Neural progenitor cell (in vitro differentiated cells): Measurements from ENCODE around the gene DNAH3. TPM values are rescaled to one million over a fixed set of nuclear protein-coding genes. Genes with fewer than 3 reads are reported as not detected.
"Not testable (repeated sequence)": the region's sequence is repeated elsewhere in the genome, so short reads cannot be mapped to it uniquely, and the experiment has no call there.

Experiments used
- DNase-seq: peaks from one replicate; pipeline ENCODE4 v3.0.0-alpha.2; 2016; ENCODE audit warnings: low spot score
- H2AFZ ChIP-seq: fragments of 200-600 bp; sonication (generic); replicated peaks from 2 replicates; pipeline ENCODE4 v1.6.1; 2016; ENCODE audit warnings: antibody characterized with exemption
- H3F3A ChIP-seq: fragments of 200-600 bp; sonication (generic); 2 replicates; pipeline ENCODE4 v1.6.1; 2016; ENCODE audit warnings: antibody characterized with exemption, low read depth
- H3K27ac ChIP-seq: fragments of 200-600 bp; sonication (generic); 2 replicates; pipeline ENCODE4 v1.5.1; 2016; ENCODE audit warnings: mild to moderate bottlenecking
- H3K27me3 ChIP-seq: fragments of 200-600 bp; sonication (generic); 2 replicates; pipeline ENCODE4 v1.6.1; 2016; ENCODE audit warnings: mild to moderate bottlenecking, moderate library complexity
- H3K36me3 ChIP-seq: fragments of 200-600 bp; sonication (generic); 2 replicates; pipeline ENCODE4 v1.5.1; 2016
- H3K4me1 ChIP-seq: fragments of 200-600 bp; sonication (generic); 2 replicates; pipeline ENCODE4 v1.6.1; 2016; ENCODE audit warnings: mixed run types
- H3K4me2 ChIP-seq: fragments of 200-600 bp; sonication (generic); 2 replicates; pipeline ENCODE4 v1.6.1; 2016
- H3K4me3 ChIP-seq: fragments of 200-600 bp; sonication (generic); 2 replicates; pipeline ENCODE4 v1.5.1; 2016
- H3K79me2 ChIP-seq: fragments of 200-600 bp; sonication (generic); 2 replicates; pipeline ENCODE4 v1.6.1; 2016; ENCODE audit warnings: low read depth
- H3K9ac ChIP-seq: fragments of 200-600 bp; sonication (generic); 2 replicates; pipeline ENCODE4 v1.6.1; 2016
- H3K9me3 ChIP-seq: fragments of 200-600 bp; sonication (generic); 2 replicates; pipeline ENCODE4 v1.5.1; 2016; ENCODE audit warnings: low read depth
- H4K20me1 ChIP-seq: fragments of 200-600 bp; sonication (generic); 2 replicates; pipeline ENCODE4 v1.6.1; 2016; ENCODE audit warnings: low read depth
- H3K27ac Mint-ChIP-seq: 3 replicates; pipeline ENCODE4 v1.8.0; 2021; ENCODE audit warnings: mixed read lengths
- H3K27me3 Mint-ChIP-seq: 2 replicates; pipeline ENCODE4 v1.8.0; 2022; ENCODE audit warnings: low read depth, mild to moderate bottlenecking, inconsistent platforms, moderate library complexity, mixed read lengths; ENCODE audit not compliant: insufficient read depth
- H3K36me3 Mint-ChIP-seq: 3 replicates; pipeline ENCODE4 v1.8.0; 2021; ENCODE audit warnings: mixed read lengths
- H3K4me1 Mint-ChIP-seq: 3 replicates; pipeline ENCODE4 v1.8.0; 2021; ENCODE audit warnings: mixed read lengths
- H3K4me3 Mint-ChIP-seq: 3 replicates; pipeline ENCODE4 v1.8.0; 2021; ENCODE audit warnings: mild to moderate bottlenecking, moderate library complexity, mixed read lengths
- H3K9me3 Mint-ChIP-seq: 3 replicates; pipeline ENCODE4 v1.8.0; 2020; ENCODE audit warnings: mixed read lengths
- EZH2 ChIP-seq: fragments of 200-600 bp; sonication (generic); IDR thresholded peaks from 2 replicates; pipeline ENCODE4 v1.6.1; 2017; ENCODE audit warnings: antibody characterized with exemption, mild to moderate bottlenecking, moderate library complexity
- EZH2phosphoT487 ChIP-seq: fragments of 200-600 bp; sonication (generic); IDR thresholded peaks from 2 replicates; pipeline ENCODE4 v1.6.1; 2017; ENCODE audit warnings: antibody characterized with exemption
- total RNA-seq: library from RNA; depleted of rRNA; stranded (reverse); fragments of >200 nt; gene quantifications from 2 replicates; pipeline ENCODE4 v1.2.3, GENCODE V29; 2015; ENCODE audit warnings: low replicate concordance
- TF ChIP-seq, protein P1 (sequence below): fragments of 200-600 bp; sonication (generic); IDR thresholded peaks from 2 replicates; pipeline ENCODE4 v1.5.1; 2017; ENCODE audit warnings: antibody characterized with exemption, mild to moderate bottlenecking

The DNAH3 gene
- total RNA-seq, 1 donor from 2014 or later, result 0.92 TPM

DNA sequence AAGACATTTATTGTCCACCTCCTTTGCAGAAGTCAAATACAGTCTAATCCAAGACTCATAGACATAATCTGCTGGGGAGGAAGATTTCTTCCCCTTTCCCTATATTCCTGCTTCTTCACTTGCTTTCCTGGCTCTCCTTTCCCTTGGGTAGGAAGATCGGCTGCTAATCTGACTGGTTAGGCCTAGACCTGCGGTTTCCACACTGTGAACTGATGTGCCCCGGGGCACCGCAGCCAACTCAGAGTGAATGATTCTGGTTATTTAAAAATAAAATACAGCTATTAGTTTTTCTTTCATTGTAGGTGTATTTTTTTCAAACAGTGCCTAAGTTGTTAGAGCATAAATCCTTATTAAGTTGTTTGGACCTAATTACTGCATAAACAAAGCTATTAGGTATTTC lies 78.9 kb downstream of the DNAH3 start:
- Mint-ChIP-seq H3K4me1 (no peaks in the 10 kb centered on the region), H3K9me3 (no peaks in the 10 kb centered on the region), H3K36me3 (no peaks in the 10 kb centered on the region), H3K4me3 (no peak overlapping the region), H3K27ac (no peak overlapping the region), H3K27me3 (no peaks in the 10 kb centered on the region)
- H3F3A ChIP-seq, result no peaks in the 10 kb centered on the region
- no peak for DNase-seq
- H3K4me1 ChIP-seq, result no peaks in the 10 kb centered on the region
- TF ChIP-seq EZH2phosphoT487 (no peak), EZH2 (no peak)
- TF ChIP-seq, protein P1, sequence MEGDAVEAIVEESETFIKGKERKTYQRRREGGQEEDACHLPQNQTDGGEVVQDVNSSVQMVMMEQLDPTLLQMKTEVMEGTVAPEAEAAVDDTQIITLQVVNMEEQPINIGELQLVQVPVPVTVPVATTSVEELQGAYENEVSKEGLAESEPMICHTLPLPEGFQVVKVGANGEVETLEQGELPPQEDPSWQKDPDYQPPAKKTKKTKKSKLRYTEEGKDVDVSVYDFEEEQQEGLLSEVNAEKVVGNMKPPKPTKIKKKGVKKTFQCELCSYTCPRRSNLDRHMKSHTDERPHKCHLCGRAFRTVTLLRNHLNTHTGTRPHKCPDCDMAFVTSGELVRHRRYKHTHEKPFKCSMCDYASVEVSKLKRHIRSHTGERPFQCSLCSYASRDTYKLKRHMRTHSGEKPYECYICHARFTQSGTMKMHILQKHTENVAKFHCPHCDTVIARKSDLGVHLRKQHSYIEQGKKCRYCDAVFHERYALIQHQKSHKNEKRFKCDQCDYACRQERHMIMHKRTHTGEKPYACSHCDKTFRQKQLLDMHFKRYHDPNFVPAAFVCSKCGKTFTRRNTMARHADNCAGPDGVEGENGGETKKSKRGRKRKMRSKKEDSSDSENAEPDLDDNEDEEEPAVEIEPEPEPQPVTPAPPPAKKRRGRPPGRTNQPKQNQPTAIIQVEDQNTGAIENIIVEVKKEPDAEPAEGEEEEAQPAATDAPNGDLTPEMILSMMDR, result no peak
- no peak overlapping the region for H3K9ac ChIP-seq
- H3K4me3 ChIP-seq, result no peak overlapping the region
- H2AFZ ChIP-seq, result no peak overlapping the region
- H4K20me1 ChIP-seq, result no peaks in the 10 kb centered on the region
- no peaks in the 10 kb centered on the region for H3K36me3 ChIP-seq
- no peak overlapping the region for H3K27ac ChIP-seq
- H3K27me3 ChIP-seq, result no peaks in the 10 kb centered on the region
- no peak overlapping the region for H3K4me2 ChIP-seq
- no peaks in the 10 kb centered on the region for H3K79me2 ChIP-seq
- H3K9me3 ChIP-seq, result no peaks in the 10 kb centered on the region

DNA sequence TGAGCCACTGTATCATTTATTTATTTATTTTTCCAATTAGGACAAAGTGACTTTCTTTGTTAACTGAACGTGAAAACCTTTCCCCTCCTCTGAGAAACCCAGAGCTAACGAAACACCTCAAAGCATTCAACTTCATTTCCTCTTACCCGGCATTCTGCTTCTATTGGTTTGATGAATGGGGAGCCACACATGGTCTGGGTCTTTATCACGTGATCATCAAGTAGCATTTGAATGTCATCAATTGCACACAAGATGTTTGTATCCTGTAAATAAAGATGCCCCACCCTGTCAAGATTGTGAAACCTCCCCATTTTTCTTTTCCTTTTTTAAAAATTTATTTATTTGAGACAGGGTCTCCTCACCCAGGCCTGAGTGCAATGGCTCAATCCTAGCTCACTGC lies 80.1 kb downstream of the DNAH3 start:
- no peak overlapping the region for H3K9ac ChIP-seq
- no peaks in the 10 kb centered on the region for H3K4me1 ChIP-seq
- TF ChIP-seq, protein P1, result no peak
- TF ChIP-seq EZH2 (no peak), EZH2phosphoT487 (no peak)
- no peak overlapping the region for H3K27ac ChIP-seq
- peaks cover 2% of the 10 kb centered on the region for H3K27me3 Mint-ChIP-seq
- no peaks in the 10 kb centered on the region for H3F3A ChIP-seq
- no peak overlapping the region for H3K27ac Mint-ChIP-seq
- no peak overlapping the region for H3K4me3 Mint-ChIP-seq
- no peaks in the 10 kb centered on the region for H3K9me3 ChIP-seq
- H2AFZ ChIP-seq, result no peak overlapping the region
- no peaks in the 10 kb centered on the region for H3K4me1 Mint-ChIP-seq
- no peaks in the 10 kb centered on the region for H3K36me3 Mint-ChIP-seq
- H3K79me2 ChIP-seq, result no peaks in the 10 kb centered on the region
- no peaks in the 10 kb centered on the region for H4K20me1 ChIP-seq
- no peaks in the 10 kb centered on the region for H3K27me3 ChIP-seq
- no peaks in the 10 kb centered on the region for H3K36me3 ChIP-seq
- no peak overlapping the region for H3K4me3 ChIP-seq
- H3K4me2 ChIP-seq, result no peak overlapping the region
- H3K9me3 Mint-ChIP-seq, result no peaks in the 10 kb centered on the region
- no peak for DNase-seq

DNA sequence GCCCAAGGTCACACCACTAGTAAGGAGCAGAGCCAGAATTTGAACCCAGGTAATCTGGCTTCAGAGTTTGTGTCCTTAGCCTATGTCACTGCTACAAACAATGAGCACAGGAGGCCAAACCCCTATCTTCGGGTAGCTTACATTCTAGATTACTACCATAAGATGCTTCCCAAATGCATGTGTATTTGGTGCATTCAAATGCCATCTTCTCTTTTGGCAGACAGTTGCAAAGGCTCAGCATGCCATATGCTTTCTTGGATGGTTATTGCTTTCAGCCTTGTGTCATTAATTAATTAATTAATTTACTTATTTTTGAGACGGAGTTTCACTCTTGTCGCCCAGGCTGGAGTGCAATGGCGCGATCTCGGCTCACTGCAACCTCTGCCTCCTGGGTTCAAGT lies 80.7 kb downstream of the DNAH3 start:
- Histone ChIP-seq H3K27ac (no peak overlapping the region), H2AFZ (no peak overlapping the region), H3K27me3 (no peaks in the 10 kb centered on the region), H3K4me1 (no peaks in the 10 kb centered on the region), H3K36me3 (no peaks in the 10 kb centered on the region), H3K9ac (no peak overlapping the region), H3K9me3 (no peaks in the 10 kb centered on the region), H3F3A (no peaks in the 10 kb centered on the region), H3K4me2 (no peak overlapping the region), H4K20me1 (no peaks in the 10 kb centered on the region), H3K4me3 (no peak overlapping the region), H3K79me2 (no peaks in the 10 kb centered on the region)
- H3K9me3 Mint-ChIP-seq, result no peaks in the 10 kb centered on the region
- no peak overlapping the region for H3K27ac Mint-ChIP-seq
- TF ChIP-seq EZH2phosphoT487, result no peak
- DNase-seq, result no peak
- H3K27me3 Mint-ChIP-seq, result peaks cover 2% of the 10 kb centered on the region
- H3K36me3 Mint-ChIP-seq, result no peaks in the 10 kb centered on the region
- no peak overlapping the region for H3K4me3 Mint-ChIP-seq
- H3K4me1 Mint-ChIP-seq, result no peaks in the 10 kb centered on the region

DNA sequence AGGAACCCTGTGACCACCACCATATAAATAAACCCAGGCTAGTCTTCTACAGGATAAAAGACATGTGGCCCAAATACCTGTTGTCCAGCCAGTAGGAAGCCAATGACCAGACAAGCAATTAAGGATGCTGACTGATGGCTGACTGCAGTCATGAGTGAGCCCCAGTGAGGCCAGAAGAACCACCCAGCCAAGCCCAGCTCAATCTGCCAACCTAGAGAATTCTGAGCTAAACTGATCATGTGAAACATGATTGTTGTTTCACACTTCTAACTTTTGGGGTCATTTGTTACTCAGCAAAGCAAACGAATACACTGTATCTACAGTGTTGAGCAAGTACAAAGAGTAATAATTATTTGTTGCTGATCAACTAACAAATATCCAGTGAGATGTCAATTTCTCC lies 86.4 kb downstream of the DNAH3 start:
- H3K9me3 Mint-ChIP-seq, result no peaks in the 10 kb centered on the region
- H3K4me2 ChIP-seq, result no peak overlapping the region
- no peak overlapping the region for H2AFZ ChIP-seq
- no peaks in the 10 kb centered on the region for H3K36me3 Mint-ChIP-seq
- H3K9me3 ChIP-seq, result no peaks in the 10 kb centered on the region
- H3K9ac ChIP-seq, result no peak overlapping the region
- no peaks in the 10 kb centered on the region for H3K4me1 Mint-ChIP-seq
- no peak overlapping the region for H3K4me3 Mint-ChIP-seq
- no peaks in the 10 kb centered on the region for H3K36me3 ChIP-seq
- TF ChIP-seq EZH2phosphoT487, result no peak
- TF ChIP-seq, protein P1, result no peak
- TF ChIP-seq EZH2, result no peak
- H3K27me3 Mint-ChIP-seq, result peaks cover 6% of the 10 kb centered on the region
- no peak for DNase-seq
- H3F3A ChIP-seq, result no peaks in the 10 kb centered on the region
- no peak overlapping the region for H3K4me3 ChIP-seq
- H3K79me2 ChIP-seq, result no peaks in the 10 kb centered on the region
- H3K27me3 ChIP-seq, result no peaks in the 10 kb centered on the region
- H4K20me1 ChIP-seq, result no peaks in the 10 kb centered on the region
- H3K4me1 ChIP-seq, result no peaks in the 10 kb centered on the region
- H3K27ac Mint-ChIP-seq, result no peak overlapping the region
- no peak overlapping the region for H3K27ac ChIP-seq

DNA sequence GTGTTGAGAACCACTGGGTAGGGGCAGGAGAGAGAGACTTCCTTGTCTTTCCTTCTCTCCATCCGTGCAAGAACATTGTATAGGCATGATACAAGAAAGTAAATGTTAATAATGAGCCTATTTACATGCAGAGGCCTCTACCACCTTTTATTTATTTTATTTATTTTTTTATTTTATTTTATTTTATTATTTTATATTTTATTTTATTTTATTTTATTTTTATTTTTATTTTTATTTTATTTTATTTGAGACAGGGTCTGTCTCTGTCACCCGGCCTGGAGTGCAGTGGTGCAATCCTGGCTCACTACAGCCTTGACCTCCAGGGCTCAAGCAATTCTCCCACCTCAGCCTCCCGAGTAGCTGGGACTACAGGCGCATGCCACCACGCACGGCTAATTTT lies 87.3 kb downstream of the DNAH3 start:
- H3K4me1 Mint-ChIP-seq, H3K4me3 Mint-ChIP-seq, H3K27me3 ChIP-seq, H3K4me3 ChIP-seq, H3K36me3 ChIP-seq, H3K79me2 ChIP-seq, DNase-seq, H3K27ac Mint-ChIP-seq, H3F3A ChIP-seq, H3K4me1 ChIP-seq, H3K4me2 ChIP-seq, H3K9me3 ChIP-seq, H3K27me3 Mint-ChIP-seq, H3K9ac ChIP-seq, H2AFZ ChIP-seq, H4K20me1 ChIP-seq, H3K9me3 Mint-ChIP-seq, H3K36me3 Mint-ChIP-seq, H3K27ac ChIP-seq: not testable (repeated sequence)
